ENCODE data around the gene ARHGEF4. TPM values are rescaled to one million over a fixed set of nuclear protein-coding genes. Genes with fewer than 3 reads are reported as not detected.

Gene ARHGEF4
- total RNA-seq, 2 experiments from 2014 or later = 0.30 to 0.41 TPM

- Mint-ChIP-seq H3K4me3 (no peak overlapping the region), H3K4me1 (no peaks in the 10 kb centered on the region), H3K9me3 (ENCODE audit: low read depth) (no peaks in the 10 kb centered on the region), H3K27me3 (no peaks in the 10 kb centered on the region), H3K27ac (peak overlapping the region; percentile 13), H3K36me3 (peaks cover 25% of the 10 kb centered on the region)
- ATAC-seq (no peak), DNase-seq (no peak)
- CTCF ChIA-PET = no interaction called here
Observed at GRCh38 chr2:131047920-131048560, 211.3 kb downstream of the ARHGEF4 start.

GRCh38 chr2:131048641-131049040 lies 211.9 kb downstream of the ARHGEF4 start:
- Mint-ChIP-seq H3K27me3 (no peaks in the 10 kb centered on the region), H3K4me1 (no peaks in the 10 kb centered on the region), H3K36me3 (peaks cover 25% of the 10 kb centered on the region), H3K4me3 (no peak overlapping the region), H3K9me3 (ENCODE audit: low read depth) (no peaks in the 10 kb centered on the region), H3K27ac (no peak overlapping the region)
- CTCF ChIA-PET = no interaction called here
- DNase-seq (no peak), ATAC-seq (no peak)

GRCh38 chr2:131049150-131049718 lies 212.5 kb downstream of the ARHGEF4 start:
- ATAC-seq (no peak), DNase-seq (no peak)
- Mint-ChIP-seq H3K36me3 (peaks cover 25% of the 10 kb centered on the region), H3K9me3 (ENCODE audit: low read depth) (no peaks in the 10 kb centered on the region), H3K27me3 (no peaks in the 10 kb centered on the region), H3K4me3 (no peak overlapping the region), H3K4me1 (no peaks in the 10 kb centered on the region), H3K27ac (no peak overlapping the region)
- CTCF ChIA-PET = no interaction called here

- Mint-ChIP-seq H3K36me3 (peaks cover 32% of the 10 kb centered on the region), H3K27ac (peak overlapping the region; percentile 44), H3K9me3 (ENCODE audit: low read depth) (no peaks in the 10 kb centered on the region), H3K4me1 (no peaks in the 10 kb centered on the region), H3K4me3 (no peak overlapping the region), H3K27me3 (no peaks in the 10 kb centered on the region)
- DNase-seq (no peak), ATAC-seq (no peak)
- CTCF ChIA-PET = no interaction called here
Observed at GRCh38 chr2:131050896-131051295, 214.2 kb downstream of the ARHGEF4 start.

- Mint-ChIP-seq H3K36me3 (peaks cover 34% of the 10 kb centered on the region), H3K27ac (no peak overlapping the region), H3K4me1 (no peaks in the 10 kb centered on the region), H3K27me3 (no peaks in the 10 kb centered on the region), H3K9me3 (ENCODE audit: low read depth) (no peaks in the 10 kb centered on the region), H3K4me3 (no peak overlapping the region)
- no peak for DNase-seq
- CTCF ChIA-PET = no interaction called here
- ATAC-seq = no peak
Observed at GRCh38 chr2:131052741-131053263, 216.1 kb downstream of the ARHGEF4 start.

- CTCF ChIA-PET = no interaction called here
Observed at GRCh38 chr2:131054488-131054887, 217.8 kb downstream of the ARHGEF4 start.

GRCh38 chr2:131055169-131056065 lies 218.7 kb downstream of the ARHGEF4 start:
- H3K27me3 Mint-ChIP-seq = no peaks in the 10 kb centered on the region
- H3K36me3 Mint-ChIP-seq = peaks cover 30% of the 10 kb centered on the region

More at GRCh38 chr2:131054488-131054887, 217.8 kb downstream of the ARHGEF4 start:
- ATAC-seq (no peak), DNase-seq (no peak)
- H3K4me3 Mint-ChIP-seq = no peak overlapping the region
- no peaks in the 10 kb centered on the region for H3K9me3 Mint-ChIP-seq (ENCODE audit: low read depth)
- H3K27me3 Mint-ChIP-seq = no peaks in the 10 kb centered on the region
- no peak overlapping the region for H3K27ac Mint-ChIP-seq
- H3K4me1 Mint-ChIP-seq = no peaks in the 10 kb centered on the region
- H3K36me3 Mint-ChIP-seq = peaks cover 29% of the 10 kb centered on the region

GRCh38 chr2:131056204-131056931 lies 219.7 kb downstream of the ARHGEF4 start:
- peaks cover 2% of the 10 kb centered on the region for H3K4me1 Mint-ChIP-seq
- H3K36me3 Mint-ChIP-seq = peaks cover 31% of the 10 kb centered on the region
- ATAC-seq (no peak), DNase-seq (no peak)
- CTCF ChIA-PET = no interaction called here
- H3K4me3 Mint-ChIP-seq = no peak overlapping the region
- H3K9me3 Mint-ChIP-seq (ENCODE audit: low read depth) = no peaks in the 10 kb centered on the region
- H3K27ac Mint-ChIP-seq = no peak overlapping the region
- H3K27me3 Mint-ChIP-seq = no peaks in the 10 kb centered on the region

More at GRCh38 chr2:131055169-131056065, 218.7 kb downstream of the ARHGEF4 start:
- Mint-ChIP-seq H3K4me3 (no peak overlapping the region), H3K9me3 (ENCODE audit: low read depth) (no peaks in the 10 kb centered on the region), H3K27ac (no peak overlapping the region), H3K4me1 (no peaks in the 10 kb centered on the region)
- DNase-seq (no peak), ATAC-seq (no peak)
- CTCF ChIA-PET = no interaction called here

GRCh38 chr2:131056932-131057287 lies 220.2 kb downstream of the ARHGEF4 start:
- Mint-ChIP-seq H3K9me3 (ENCODE audit: low read depth) (no peaks in the 10 kb centered on the region), H3K27me3 (no peaks in the 10 kb centered on the region), H3K27ac (no peak overlapping the region), H3K4me1 (peaks cover 4% of the 10 kb centered on the region), H3K36me3 (peaks cover 28% of the 10 kb centered on the region), H3K4me3 (no peak overlapping the region)
- CTCF ChIA-PET = no interaction called here
- no peak for DNase-seq
- no peak for ATAC-seq

GRCh38 chr2:131058214-131058843 lies 221.6 kb downstream of the ARHGEF4 start:
- Mint-ChIP-seq H3K36me3 (peaks cover 27% of the 10 kb centered on the region), H3K9me3 (ENCODE audit: low read depth) (no peaks in the 10 kb centered on the region), H3K27me3 (no peaks in the 10 kb centered on the region), H3K4me3 (no peak overlapping the region), H3K27ac (no peak overlapping the region), H3K4me1 (peaks cover 11% of the 10 kb centered on the region)
- CTCF ChIA-PET = interaction anchor here (1.5 kb wide), 1 partner anchor 261 kb away, joined by 4 read pairs; no protein-coding TSS in a partner anchor
- DNase-seq (no peak), ATAC-seq (no peak)

- no peak overlapping the region for H3K4me3 Mint-ChIP-seq
- ATAC-seq (no peak), DNase-seq (no peak)
- no peaks in the 10 kb centered on the region for H3K27me3 Mint-ChIP-seq
- H3K27ac Mint-ChIP-seq = no peak overlapping the region
- peaks cover 31% of the 10 kb centered on the region for H3K36me3 Mint-ChIP-seq
- CTCF ChIA-PET = interaction anchor here (1.5 kb wide), 1 partner anchor 261 kb away, joined by 4 read pairs; no protein-coding TSS in a partner anchor
- H3K4me1 Mint-ChIP-seq = peaks cover 13% of the 10 kb centered on the region
- no peaks in the 10 kb centered on the region for H3K9me3 Mint-ChIP-seq (ENCODE audit: low read depth)
Observed at GRCh38 chr2:131058920-131059319, 222.2 kb downstream of the ARHGEF4 start.

- H3K36me3 Mint-ChIP-seq = peaks cover 46% of the 10 kb centered on the region
- H3K27me3 Mint-ChIP-seq = no peaks in the 10 kb centered on the region
- no peaks in the 10 kb centered on the region for H3K9me3 Mint-ChIP-seq (ENCODE audit: low read depth)
- CTCF ChIA-PET = no interaction called here
- ATAC-seq = no peak
- DNase-seq = no peak
- H3K4me3 Mint-ChIP-seq = no peak overlapping the region
- H3K4me1 Mint-ChIP-seq = peaks cover 21% of the 10 kb centered on the region
- H3K27ac Mint-ChIP-seq = no peak overlapping the region
Observed at GRCh38 chr2:131063501-131064283, 227.0 kb downstream of the ARHGEF4 start.

All from activated CD8-positive, alpha-beta memory T cell treated with anti-CD3 and anti-CD28 coated beads, Interleukin-2, amount 10 ng/mL, durations not matched to agents 7 days and 5 days (primary cell).